H1 (cell line): ENCODE measurements around the gene SOX1. TPM values are rescaled to one million over a fixed set of nuclear protein-coding genes. Genes with fewer than 3 reads are reported as not detected.

ENCODE experiments used
- CTCF ChIA-PET: fragments of 300-600 bp; sonication (Branson Sonifier 250); formaldehyde crosslinking; loops from one replicate; lab custom pipeline; 2021; ENCODE audit not compliant: partially characterized antibody; lab: Charles Lee
- POLR2A ChIA-PET: fragments of 300-600 bp; sonication (Branson Sonifier 250); formaldehyde crosslinking; loops from one replicate; lab custom pipeline; 2021; ENCODE audit warnings: inconsistent platforms; ENCODE audit not compliant: partially characterized antibody; lab: Charles Lee
- DNase-seq, 2 experiments: peaks; one replicate each; pipeline versions ENCODE4 v3.0.0 to v3.0.0-alpha.2; 2010 to 2022; ENCODE audit warnings: low spot score in 2 of 2, low read depth in 1 of 2, mixed read lengths in 1 of 2
- FAIRE-seq: peaks from 2 replicates; lab custom pipeline; 2011; peaks lifted over from hg19 to GRCh38; lab: Jason Lieb, UNC
- H2AFZ ChIP-seq: 2 replicates; pipeline ENCODE4 v1.8.1; 2012; ENCODE audit warnings: low read length, inconsistent platforms
- H2AK5ac ChIP-seq: 2 replicates; pipeline ENCODE4 v1.6.1; 2013; ENCODE audit warnings: low read depth, low read length
- H2BK120ac ChIP-seq: replicated peaks from 2 replicates; pipeline ENCODE3; 2013; ENCODE audit warnings: low read depth, low read length, inconsistent platforms
- H2BK12ac ChIP-seq: 2 replicates; pipeline ENCODE4 v1.6.1; 2013; ENCODE audit warnings: low read depth, low read length
- H2BK15ac ChIP-seq: 2 replicates; pipeline ENCODE4 v1.6.1; 2013; ENCODE audit warnings: low read length
- H2BK20ac ChIP-seq: 2 replicates; pipeline ENCODE4 v1.6.1; 2013; ENCODE audit warnings: low read length
- H2BK5ac ChIP-seq: 2 replicates; pipeline ENCODE4 v1.6.1; 2013; ENCODE audit warnings: low read depth, low read length
- H3K14ac ChIP-seq: 2 replicates; pipeline ENCODE4 v1.6.1; 2013; ENCODE audit warnings: inconsistent platforms; ENCODE audit not compliant: insufficient read length
- H3K18ac ChIP-seq: 2 replicates; pipeline ENCODE4 v1.6.1; 2013; ENCODE audit warnings: low read length; ENCODE audit errors: extremely low read depth
- H3K23ac ChIP-seq: 2 replicates; pipeline ENCODE4 v1.6.1; 2013; ENCODE audit warnings: inconsistent platforms; ENCODE audit not compliant: insufficient read length
- H3K23me2 ChIP-seq: 2 replicates; pipeline ENCODE4 v1.6.1; 2013; ENCODE audit warnings: low read depth, low read length
- H3K27ac ChIP-seq: 2 replicates; pipeline ENCODE4 v1.6.1; 2011; ENCODE audit warnings: low read depth, low read length, inconsistent platforms
- H3K27me3 ChIP-seq, 4 experiments: replicated peaks in 1 of 4; 1 replicate in 1 of 4; 2 replicates in 3 of 4; pipeline versions ENCODE4 v1.6.1 to v1.8.1; 2011 to 2013; ENCODE audit warnings: low read length in 3 of 4, mild to moderate bottlenecking in 3 of 4, inconsistent platforms in 2 of 4, mixed read lengths in 2 of 4, moderate library complexity in 1 of 4; ENCODE audit not compliant: control insufficient read depth in 3 of 4, insufficient read depth in 3 of 4; ENCODE audit errors: extremely low read depth in 1 of 4
- H3K36me3 ChIP-seq, 4 experiments: 2 replicates each; pipeline versions ENCODE4 v1.6.1 to v1.8.1; 2011 to 2013; ENCODE audit warnings: mild to moderate bottlenecking in 4 of 4, low read length in 3 of 4, moderate library complexity in 2 of 4, control low read depth in 1 of 4, inconsistent platforms in 1 of 4; ENCODE audit not compliant: insufficient read depth in 4 of 4, control insufficient read depth in 2 of 4
- H3K4ac ChIP-seq: replicated peaks from 2 replicates; pipeline ENCODE3; 2013; ENCODE audit warnings: low read length, low read depth, mixed read lengths, inconsistent platforms; ENCODE audit not compliant: insufficient read length
- H3K4me1 ChIP-seq, 4 experiments: replicated peaks in 1 of 4; 1 replicate in 1 of 4; 2 replicates in 3 of 4; pipeline versions ENCODE4 v1.6.1 to v1.8.1; 2011 to 2013; ENCODE audit warnings: low read length in 3 of 4, inconsistent platforms in 2 of 4, mixed read lengths in 1 of 4; ENCODE audit not compliant: insufficient read depth in 4 of 4, control insufficient read depth in 3 of 4
- H3K4me2 ChIP-seq, 2 experiments: 2 replicates each; pipeline versions ENCODE4 v1.6.1 to v1.8.1; 2011 to 2013; ENCODE audit warnings: low read depth in 2 of 2, low read length in 2 of 2, control low read depth in 1 of 2, inconsistent platforms in 1 of 2, mild to moderate bottlenecking in 1 of 2; ENCODE audit not compliant: insufficient read depth in 1 of 2
- H3K4me3 ChIP-seq, 4 experiments: fragments of 200-600, 300-600 bp in 1 of 4; sonication (generic), shearing (Covaris generic), sonication (Bioruptor Twin) in 1 of 4; 2 replicates each; pipeline versions ENCODE4 v1.5.1 to v1.8.1; 2011 to 2016; ENCODE audit warnings: low read length in 4 of 4, low read depth in 3 of 4, control low read depth in 2 of 4, inconsistent platforms in 2 of 4, mild to moderate bottlenecking in 2 of 4, mixed read lengths in 1 of 4, moderate library complexity in 1 of 4; ENCODE audit not compliant: insufficient read depth in 2 of 4; ENCODE audit errors: extremely low read depth in 1 of 4
- H3K56ac ChIP-seq: replicated peaks from 2 replicates; pipeline ENCODE3; 2013; ENCODE audit warnings: low read depth, mild to moderate bottlenecking, mixed read lengths, low read length, inconsistent platforms; ENCODE audit not compliant: insufficient read length
- H3K79me1 ChIP-seq: 2 replicates; pipeline ENCODE4 v1.6.1; 2013; ENCODE audit warnings: low read depth, low read length, control low read depth
- H3K79me2 ChIP-seq, 2 experiments: 2 replicates each; pipeline versions ENCODE4 v1.6.1 to v1.8.1; 2012 to 2013; ENCODE audit warnings: low read length in 2 of 2, mild to moderate bottlenecking in 2 of 2, inconsistent platforms in 1 of 2; ENCODE audit not compliant: insufficient read depth in 2 of 2, control insufficient read depth in 1 of 2
- H3K9ac ChIP-seq, 4 experiments: replicated peaks in 1 of 4; 1 replicate in 1 of 4; 2 replicates in 3 of 4; pipeline versions ENCODE4 v1.6.1 to v1.8.1; 2011 to 2013; ENCODE audit warnings: low read depth in 3 of 4, low read length in 3 of 4, control low read depth in 2 of 4, mild to moderate bottlenecking in 2 of 4, moderate library complexity in 2 of 4, inconsistent platforms in 1 of 4; ENCODE audit errors: extremely low read depth in 1 of 4
- H3K9me3 ChIP-seq, 2 experiments: 2 replicates each; pipeline versions ENCODE4 v1.6.1 to v1.8.1; 2012 to 2013; ENCODE audit warnings: mild to moderate bottlenecking in 2 of 2, moderate library complexity in 2 of 2, control low read depth in 1 of 2, inconsistent platforms in 1 of 2, low read depth in 1 of 2, low read length in 1 of 2, mixed read lengths in 1 of 2; ENCODE audit not compliant: insufficient read depth in 2 of 2
- H4K20me1 ChIP-seq, 2 experiments: replicated peaks in 1 of 2; 2 replicates each; pipeline versions ENCODE3 to v1.8.1; 2011 to 2013; ENCODE audit warnings: inconsistent platforms in 2 of 2, low read length in 2 of 2, mild to moderate bottlenecking in 1 of 2; ENCODE audit not compliant: insufficient read depth in 2 of 2, control insufficient read depth in 1 of 2
- H4K5ac ChIP-seq: 2 replicates; pipeline ENCODE4 v1.6.1; 2013; ENCODE audit warnings: low read length, low read depth, mixed read lengths, inconsistent platforms; ENCODE audit not compliant: insufficient read length
- H4K8ac ChIP-seq: 2 replicates; pipeline ENCODE4 v1.8.0; 2013; ENCODE audit warnings: mild to moderate bottlenecking, moderate library complexity, low read length, inconsistent platforms; ENCODE audit not compliant: insufficient read depth; ENCODE audit errors: extremely low read depth
- H4K91ac ChIP-seq: replicated peaks from 2 replicates; pipeline ENCODE3; 2013; ENCODE audit warnings: low read length, mixed read lengths, inconsistent platforms; ENCODE audit not compliant: insufficient read length
- BACH1 ChIP-seq: IDR thresholded peaks from 2 replicates; pipeline ENCODE4 v1.6.1; 2012; ENCODE audit warnings: low read length, improper control_type of control experiment
- CBX5 ChIP-seq: fragments of 300-800, 300-1000 bp; sonication (generic); IDR thresholded peaks from 2 replicates; pipeline ENCODE4 v1.7.1; 2016; ENCODE audit warnings: antibody characterized with exemption, low read length, low read depth
- CREB1 ChIP-seq: IDR thresholded peaks from 2 replicates; pipeline ENCODE4 v1.6.1; 2012; ENCODE audit warnings: inconsistent platforms
- E2F6 ChIP-seq: IDR thresholded peaks from 2 replicates; pipeline ENCODE4 v1.6.1; 2012; ENCODE audit warnings: inconsistent platforms
- EZH2 ChIP-seq: fragments of 200-600 bp; sonication (generic); IDR thresholded peaks from 2 replicates; pipeline ENCODE4 v1.7.1; 2012; ENCODE audit warnings: low read depth, mild to moderate bottlenecking, moderate library complexity, low read length, inconsistent platforms; ENCODE audit not compliant: severe bottlenecking
- FOSL1 ChIP-seq: IDR thresholded peaks from 2 replicates; pipeline ENCODE4 v1.6.1; 2011; ENCODE audit warnings: mild to moderate bottlenecking, low read depth, low read length, moderate library complexity; ENCODE audit not compliant: insufficient read depth
- GTF2F1 ChIP-seq: IDR thresholded peaks from 2 replicates; pipeline ENCODE4 v1.6.1; 2012; ENCODE audit warnings: low read depth, low read length, improper control_type of control experiment, borderline replicate concordance
- JUN ChIP-seq: IDR thresholded peaks from 2 replicates; pipeline ENCODE4 v1.6.1; 2011; ENCODE audit warnings: low read depth, mild to moderate bottlenecking, improper control_type of control experiment, low read length
- KDM4A ChIP-seq: IDR thresholded peaks from one replicate; pipeline ENCODE4 v1.7.1; 2012; ENCODE audit warnings: low read depth, mild to moderate bottlenecking, moderate library complexity, low read length, inconsistent platforms; ENCODE audit not compliant: severe bottlenecking
- RFX5 ChIP-seq: IDR thresholded peaks from 2 replicates; pipeline ENCODE4 v1.6.1; 2011; ENCODE audit warnings: low read depth, low read length, improper control_type of control experiment, borderline replicate concordance
- RNF2 ChIP-seq: fragments of 200-900, 300-1000 bp; sonication (generic); IDR thresholded peaks from 2 replicates; pipeline ENCODE4 v1.7.1; 2016; ENCODE audit warnings: borderline replicate concordance, low read depth, mild to moderate bottlenecking, antibody characterized with exemption, low read length; ENCODE audit not compliant: poor library complexity, severe bottlenecking; ENCODE audit errors: missing control alignments
- SIRT6 ChIP-seq: IDR thresholded peaks from one replicate; pipeline ENCODE4 v1.7.1; 2012; ENCODE audit warnings: low read length, inconsistent platforms
- YY1 ChIP-seq: IDR thresholded peaks from 2 replicates; pipeline ENCODE4 v1.6.1; 2011; ENCODE audit warnings: low read depth, mild to moderate bottlenecking, low read length
- WGBS, 2 experiments: shearing (Covaris generic) in 1 of 2; methylation state at CpG; one replicate each; pipeline versions ENCODE4 v1.1.6 to v1.1.7; 2013 to 2015; ENCODE audit warnings: low lambda C conversion rate in 2 of 2, mixed read lengths in 2 of 2, inconsistent platforms in 1 of 2, low coverage in 1 of 2, missing lambda C conversion rate in 1 of 2; ENCODE audit not compliant: insufficient replicate concordance in 2 of 2, insufficient coverage in 1 of 2, insufficient read length in 1 of 2; ENCODE audit errors: extremely low coverage in 1 of 2, missing lambda C conversion rate in 1 of 2; 5-methylcytosine and 5-hydroxymethylcytosine counted together
- polyA plus RNA-seq, 7 experiments: library from polyadenylated mRNA; depleted of rRNA in 3 of 7; stranded (reverse) in 5 of 7; unstranded in 2 of 7; fragments of >200 nt in 5 of 7; fragments of 200-250 nt in 2 of 7; gene quantifications; 1 replicate in 5 of 7; 2 replicates in 1 of 7; 4 replicates in 1 of 7; pipeline versions ENCODE4 v1.2.1 to v1.2.3, GENCODE V29; 2011 to 2013; ENCODE audit warnings: missing spikeins in 2 of 7, mixed read lengths in 2 of 7
- total RNA-seq: library from RNA; stranded (reverse); fragmentation: NEBNext Ultra II Directional; extraction: Animal tissue kit (Norgen Biotek cat#: 25700); gene quantifications from 2 replicates; pipeline ENCODE4 v1.2.1, GENCODE V29; 2021

The SOX1 gene
- total and polyA plus RNA-seq, 2 of the 8 experiments (the other 6 are each of a cell fraction or from before 2014, with no cell fraction given) = 0.03 to 0.09 TPM

DNA sequence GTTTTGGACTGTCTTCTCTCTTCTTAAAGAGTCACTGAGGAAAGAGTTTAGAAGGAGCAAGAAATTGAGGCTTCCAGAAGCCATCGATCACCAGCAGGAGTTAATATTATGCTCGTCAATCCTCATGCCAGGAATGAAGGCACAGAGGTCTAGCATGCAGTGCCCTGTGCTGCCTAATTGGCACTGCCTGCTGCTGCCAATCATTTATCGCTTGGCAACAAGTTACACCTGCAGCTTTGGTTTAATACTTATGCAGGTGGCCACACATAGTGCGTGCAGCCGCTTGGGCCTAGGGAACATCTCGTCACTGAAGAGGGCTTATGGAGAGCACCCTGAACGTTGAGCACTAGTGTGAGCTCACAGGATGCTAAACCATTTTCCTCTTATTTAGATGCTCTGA, 2.7 kb upstream of the SOX1 start:
- no peak overlapping the region for H3K9ac ChIP-seq
- H2BK5ac ChIP-seq = no peak overlapping the region
- no peak overlapping the region for H3K14ac ChIP-seq
- H4K8ac ChIP-seq = no peak overlapping the region
- H2BK15ac ChIP-seq = no peak overlapping the region; the same call in 1 of the 2 replicates
- H3K4me1 ChIP-seq = peaks cover 0 to 31% (median 12%) of the 10 kb centered on the region in 4 experiments; a peak in 6 of 7 replicates
- FAIRE-seq = no peak
- no peak overlapping the region for H3K18ac ChIP-seq
- ChIA-PET POLR2A (no interaction called here), CTCF (interaction anchor here (0.7 to 2.5 kb wide), 10 partner anchors 8 to 588 kb away, joined by 3 to 33 read pairs (median 4); no protein-coding TSS in a partner anchor)
- H2BK120ac ChIP-seq = no peak overlapping the region
- H3K27ac ChIP-seq = no peak overlapping the region
- H3K27me3 ChIP-seq = peaks cover 85 to 95% (median 91%) of the 10 kb centered on the region in 4 experiments
- H3K4me3 ChIP-seq = no peak overlapping the region
- no peak overlapping the region for H4K91ac ChIP-seq
- H4K5ac ChIP-seq = no peak overlapping the region
- no peak overlapping the region for H2BK20ac ChIP-seq
- no peak for DNase-seq
- no peak overlapping the region for H3K23ac ChIP-seq
- WGBS, 2 experiments = 29% methylated on average over 7 of the region's 7 CpGs; no CpG with 5 or more reads in 1 of the 2 experiments
- no peaks in the 10 kb centered on the region; the same call in 1 of the 2 replicates for H3K23me2 ChIP-seq
- H3K79me2 ChIP-seq = no peaks in the 10 kb centered on the region
- H2AFZ ChIP-seq = no peak overlapping the region
- H3K9me3 ChIP-seq = no peaks in the 10 kb centered on the region
- H2BK12ac ChIP-seq = 0 out of 2 replicates have a peak overlapping the region, but pooled peaks have one; percentile 12
- H3K4ac ChIP-seq = no peak overlapping the region
- peaks cover 0 to 10% (median 0%) of the 10 kb centered on the region in 4 experiments; a peak in 1 of 8 replicates for H3K36me3 ChIP-seq
- no peak overlapping the region for H3K56ac ChIP-seq
- no peak overlapping the region for H2AK5ac ChIP-seq
- no peak overlapping the region; a peak in 1 of 4 replicates for H3K4me2 ChIP-seq
- H3K79me1 ChIP-seq = no peaks in the 10 kb centered on the region
- peaks cover 5 to 16% of the 10 kb centered on the region in 2 experiments for H4K20me1 ChIP-seq
- TF ChIP-seq EZH2 (peak; percentile 45), BACH1 (no peak), RFX5 (no peak), YY1 (no peak), KDM4A (no peak), SIRT6 (no peak), CBX5 (no peak), CREB1 (no peak), FOSL1 (no peak), GTF2F1 (no peak), RNF2 (peak; percentile 90), E2F6 (no peak), JUN (no peak)
